H9 (cell line): ENCODE results near the gene OLFM4. TPM values are rescaled to one million over a fixed set of nuclear protein-coding genes. Genes with fewer than 3 reads are reported as not detected.

Source experiments
- DNase-seq: peaks from one replicate; pipeline ENCODE4 v3.0.0-alpha.2; 2017
- H2AFZ ChIP-seq: one replicate; pipeline ENCODE4 v1.6.1; 2013; ENCODE audit warnings: mild to moderate bottlenecking, low read length, control low read depth, moderate library complexity
- H2AK5ac ChIP-seq: 2 replicates; pipeline ENCODE4 v1.6.1; 2013; ENCODE audit warnings: low read length, control low read depth, mixed read lengths; ENCODE audit not compliant: insufficient read length
- H2BK120ac ChIP-seq: one replicate; pipeline ENCODE4 v1.6.1; 2013; ENCODE audit warnings: low read depth, mild to moderate bottlenecking, low read length, control low read depth, inconsistent platforms; ENCODE audit not compliant: poor library complexity, severe bottlenecking
- H2BK12ac ChIP-seq: 2 replicates; pipeline ENCODE4 v1.6.1; 2013; ENCODE audit warnings: low read length, control low read depth, mixed read lengths, low read depth; ENCODE audit not compliant: insufficient read length
- H2BK15ac ChIP-seq: 2 replicates; pipeline ENCODE4 v1.6.1; 2013; ENCODE audit warnings: low read depth, low read length, control low read depth
- H2BK20ac ChIP-seq: one replicate; pipeline ENCODE4 v1.6.1; 2013; ENCODE audit warnings: low read depth, mild to moderate bottlenecking, low read length, control low read depth, inconsistent platforms; ENCODE audit not compliant: poor library complexity, severe bottlenecking
- H2BK5ac ChIP-seq: 2 replicates; pipeline ENCODE4 v1.6.1; 2013; ENCODE audit warnings: low read length, control low read depth, mixed read lengths; ENCODE audit not compliant: insufficient read length
- H3K14ac ChIP-seq: 2 replicates; pipeline ENCODE4 v1.6.1; 2013; ENCODE audit warnings: low read length, control low read depth; ENCODE audit not compliant: insufficient read depth
- H3K18ac ChIP-seq: 2 replicates; pipeline ENCODE4 v1.6.1; 2013; ENCODE audit warnings: low read depth, mild to moderate bottlenecking, mixed read lengths, low read length, control low read depth; ENCODE audit not compliant: insufficient read length
- H3K23ac ChIP-seq: 2 replicates; pipeline ENCODE4 v1.6.1; 2013; ENCODE audit warnings: low read length, control low read depth, mixed read lengths, low read depth; ENCODE audit not compliant: insufficient read length
- H3K23me2 ChIP-seq: 2 replicates; pipeline ENCODE4 v1.6.1; 2013; ENCODE audit warnings: low read depth, mild to moderate bottlenecking, mixed read lengths, low read length, control low read depth; ENCODE audit not compliant: insufficient read length, poor library complexity, severe bottlenecking
- H3K27ac ChIP-seq: 2 replicates; pipeline ENCODE4 v1.5.1; 2013; ENCODE audit warnings: low read length, control low read depth, mixed read lengths, low read depth; ENCODE audit not compliant: insufficient read length
- H3K27me3 ChIP-seq: 2 replicates; pipeline ENCODE4 v1.6.1; 2013; ENCODE audit warnings: low read length, control low read depth, inconsistent platforms; ENCODE audit not compliant: insufficient read depth
- H3K4ac ChIP-seq: 2 replicates; pipeline ENCODE4 v1.6.1; 2013; ENCODE audit warnings: low read depth, mild to moderate bottlenecking, control low read depth, inconsistent platforms, low read length, moderate library complexity
- H3K4me1 ChIP-seq: 2 replicates; pipeline ENCODE4 v1.6.1; 2013; ENCODE audit warnings: low read length, control low read depth, inconsistent platforms; ENCODE audit not compliant: insufficient read depth
- H3K4me2 ChIP-seq: 2 replicates; pipeline ENCODE4 v1.6.1; 2013; ENCODE audit warnings: low read length, control low read depth, mixed read lengths; ENCODE audit not compliant: insufficient read length, insufficient read depth
- H3K56ac ChIP-seq: 2 replicates; pipeline ENCODE4 v1.6.1; 2013; ENCODE audit warnings: low read depth, mild to moderate bottlenecking, mixed read lengths, low read length, control low read depth; ENCODE audit not compliant: insufficient read length
- H3K79me1 ChIP-seq: 2 replicates; pipeline ENCODE4 v1.6.1; 2013; ENCODE audit warnings: low read depth, mild to moderate bottlenecking, moderate library complexity, low read length, control low read depth, inconsistent platforms; ENCODE audit not compliant: insufficient read depth, poor library complexity, severe bottlenecking
- H3K79me2 ChIP-seq: 2 replicates; pipeline ENCODE4 v1.6.1; 2013; ENCODE audit warnings: low read length, control low read depth, inconsistent platforms; ENCODE audit not compliant: insufficient read depth
- H3K9ac ChIP-seq: 2 replicates; pipeline ENCODE4 v1.6.1; 2013; ENCODE audit warnings: low read length, control low read depth, mixed read lengths; ENCODE audit not compliant: insufficient read length; ENCODE audit errors: extremely low read depth
- H3K9me3 ChIP-seq: one replicate; pipeline ENCODE4 v1.6.1; 2013; ENCODE audit warnings: low read depth, low read length, inconsistent platforms; ENCODE audit not compliant: control insufficient read depth
- H3T11ph ChIP-seq: one replicate; pipeline ENCODE4 v1.6.1; 2013; ENCODE audit warnings: mild to moderate bottlenecking, low read length, control low read depth, inconsistent platforms
- H4K20me1 ChIP-seq: one replicate; pipeline ENCODE4 v1.6.1; 2013; ENCODE audit not compliant: control insufficient read depth, insufficient read length, insufficient read depth
- H4K5ac ChIP-seq: 2 replicates; pipeline ENCODE4 v1.6.1; 2013; ENCODE audit warnings: low read depth, mild to moderate bottlenecking, mixed read lengths, low read length, control low read depth; ENCODE audit not compliant: insufficient read length
- H4K8ac ChIP-seq: replicated peaks from 2 replicates; pipeline ENCODE4 v1.6.1; 2013; ENCODE audit warnings: low read length, control low read depth, mixed read lengths, low read depth; ENCODE audit not compliant: insufficient read length
- H4K91ac ChIP-seq: 2 replicates; pipeline ENCODE4 v1.6.1; 2013; ENCODE audit warnings: low read depth, mild to moderate bottlenecking, moderate library complexity, mixed read lengths, low read length, control low read depth; ENCODE audit not compliant: insufficient read length
- H3K27ac Mint-ChIP-seq, 3 experiments: 2 replicates in 2 of 3; 3 replicates in 1 of 3; pipeline ENCODE4 v1.8.0; 2020 to 2021; ENCODE audit warnings: mixed read lengths in 3 of 3, mild to moderate bottlenecking in 1 of 3, moderate library complexity in 1 of 3
- H3K27me3 Mint-ChIP-seq: 2 replicates; pipeline ENCODE4 v1.8.0; 2021; ENCODE audit warnings: low read depth, mild to moderate bottlenecking, moderate library complexity, mixed read lengths
- H3K36me3 Mint-ChIP-seq, 3 experiments: 2 replicates in 2 of 3; 3 replicates in 1 of 3; pipeline ENCODE4 v1.8.0; 2020 to 2021; ENCODE audit warnings: low read depth in 3 of 3, mixed read lengths in 3 of 3; ENCODE audit not compliant: insufficient read depth in 1 of 3
- H3K4me1 Mint-ChIP-seq, 2 experiments: 2 replicates each; pipeline ENCODE4 v1.8.0; 2020; ENCODE audit warnings: mixed read lengths in 2 of 2
- H3K4me3 Mint-ChIP-seq, 2 experiments: 2 replicates in 1 of 2; 3 replicates in 1 of 2; pipeline ENCODE4 v1.8.0; 2020 to 2021; ENCODE audit warnings: mild to moderate bottlenecking in 2 of 2, mixed read lengths in 2 of 2, moderate library complexity in 1 of 2
- H3K9me3 Mint-ChIP-seq, 2 experiments: 2 replicates in 1 of 2; 3 replicates in 1 of 2; pipeline ENCODE4 v1.8.0; 2020; ENCODE audit warnings: mild to moderate bottlenecking in 2 of 2, mixed read lengths in 2 of 2, moderate library complexity in 1 of 2
- WGBS: extraction: QIAGEN DNeasy Blood & Tissue Kit; methylation state at CpG from one replicate; pipeline ENCODE4 v1.1.7; 2013; ENCODE audit warnings: missing lambda C conversion rate, low lambda C conversion rate, mixed read lengths; ENCODE audit not compliant: insufficient read length; ENCODE audit errors: extremely low coverage; 5-methylcytosine and 5-hydroxymethylcytosine counted together
- total RNA-seq: library from RNA; stranded (reverse); gene quantifications from 2 replicates; pipeline ENCODE4 v1.2.1, GENCODE V29; 2021
- TF ChIP-seq, protein P1 (sequence below): fragments of 200-600 bp; sonication (generic); conservative IDR thresholded peaks from 3 replicates; pipeline ENCODE4 v1.8.0; 2021; ENCODE audit warnings: antibody characterized with exemption, mild to moderate bottlenecking

Gene OLFM4
- total RNA-seq, 1 experiment from 2014 or later, result not detected

GRCh38 chr13:53060840-53061490 is 32.4 kb downstream of the OLFM4 start:
- H3K79me2 ChIP-seq, result no peaks in the 10 kb centered on the region
- no peaks in the 10 kb centered on the region for H3K36me3 Mint-ChIP-seq
- H3K4me1 ChIP-seq, result no peaks in the 10 kb centered on the region
- H3K27ac ChIP-seq, result no peak overlapping the region
- no peak overlapping the region for H2BK20ac ChIP-seq
- H4K20me1 ChIP-seq, result no peaks in the 10 kb centered on the region
- H3K23me2 ChIP-seq, result no peaks in the 10 kb centered on the region
- no peak overlapping the region for H4K91ac ChIP-seq
- H2BK5ac ChIP-seq, result no peak overlapping the region
- no CpG with 5 or more reads among the region's 9 CpGs for WGBS
- H3K79me1 ChIP-seq, result no peaks in the 10 kb centered on the region
- no peak overlapping the region for H3K18ac ChIP-seq
- H3K56ac ChIP-seq, result no peak overlapping the region
- no peak overlapping the region for H3K9ac ChIP-seq
- H3K4me1 Mint-ChIP-seq, result peaks cover 3 to 10% of the 10 kb centered on the region in 2 experiments
- TF ChIP-seq, protein P1, sequence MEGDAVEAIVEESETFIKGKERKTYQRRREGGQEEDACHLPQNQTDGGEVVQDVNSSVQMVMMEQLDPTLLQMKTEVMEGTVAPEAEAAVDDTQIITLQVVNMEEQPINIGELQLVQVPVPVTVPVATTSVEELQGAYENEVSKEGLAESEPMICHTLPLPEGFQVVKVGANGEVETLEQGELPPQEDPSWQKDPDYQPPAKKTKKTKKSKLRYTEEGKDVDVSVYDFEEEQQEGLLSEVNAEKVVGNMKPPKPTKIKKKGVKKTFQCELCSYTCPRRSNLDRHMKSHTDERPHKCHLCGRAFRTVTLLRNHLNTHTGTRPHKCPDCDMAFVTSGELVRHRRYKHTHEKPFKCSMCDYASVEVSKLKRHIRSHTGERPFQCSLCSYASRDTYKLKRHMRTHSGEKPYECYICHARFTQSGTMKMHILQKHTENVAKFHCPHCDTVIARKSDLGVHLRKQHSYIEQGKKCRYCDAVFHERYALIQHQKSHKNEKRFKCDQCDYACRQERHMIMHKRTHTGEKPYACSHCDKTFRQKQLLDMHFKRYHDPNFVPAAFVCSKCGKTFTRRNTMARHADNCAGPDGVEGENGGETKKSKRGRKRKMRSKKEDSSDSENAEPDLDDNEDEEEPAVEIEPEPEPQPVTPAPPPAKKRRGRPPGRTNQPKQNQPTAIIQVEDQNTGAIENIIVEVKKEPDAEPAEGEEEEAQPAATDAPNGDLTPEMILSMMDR, result no peak
- no peak overlapping the region for H4K5ac ChIP-seq
- no peak overlapping the region for H3K23ac ChIP-seq
- H4K8ac ChIP-seq, result no peak overlapping the region
- DNase-seq, result no peak
- no peak overlapping the region for H2BK120ac ChIP-seq
- no peak overlapping the region for H3K4me3 Mint-ChIP-seq
- H3K14ac ChIP-seq, result no peak overlapping the region
- no peak overlapping the region for H2AK5ac ChIP-seq
- no peak overlapping the region for H3K4ac ChIP-seq
- H3K9me3 Mint-ChIP-seq, result no peaks in the 10 kb centered on the region
- no peak overlapping the region for H2BK12ac ChIP-seq
- H2BK15ac ChIP-seq, result no peak overlapping the region
- peaks cover 7% of the 10 kb centered on the region; the same call in 1 of the 2 replicates for H3K27me3 Mint-ChIP-seq
- no peaks in the 10 kb centered on the region for H3K27me3 ChIP-seq
- H3T11ph ChIP-seq, result no peak overlapping the region
- H3K4me2 ChIP-seq, result no peak overlapping the region
- H3K9me3 ChIP-seq, result no peaks in the 10 kb centered on the region
- no peak overlapping the region for H2AFZ ChIP-seq
- no peak overlapping the region for H3K27ac Mint-ChIP-seq
